ENCODE results near the gene RHBG.
"Not testable (repeated sequence)": the region's sequence is repeated elsewhere in the genome, so short reads cannot be mapped to it uniquely, and the experiment has no call there.

RHBG gene

DNA sequence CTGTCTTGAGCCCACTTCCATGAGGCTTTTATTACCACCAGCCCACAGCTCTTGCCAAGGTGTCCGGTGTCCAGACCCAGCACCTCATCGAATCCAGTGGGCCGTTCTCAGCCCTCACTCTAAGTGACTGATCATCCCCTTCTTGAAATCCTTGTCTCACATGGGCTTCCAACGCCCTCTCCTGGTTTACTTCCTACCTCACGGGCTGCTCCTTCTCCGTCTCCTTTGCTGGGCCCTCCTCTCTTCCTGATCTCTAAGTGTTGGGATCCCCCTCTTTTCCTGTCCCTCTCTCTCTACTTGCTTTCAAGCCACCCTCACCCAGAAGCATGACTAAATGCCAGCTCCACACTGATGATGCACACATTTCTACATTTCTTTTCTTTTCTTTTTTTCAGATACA lies 9.0 kb upstream of the RHBG start:
- DNase-seq (ENCODE audit: low spot score) = peak; percentile 68

DNA sequence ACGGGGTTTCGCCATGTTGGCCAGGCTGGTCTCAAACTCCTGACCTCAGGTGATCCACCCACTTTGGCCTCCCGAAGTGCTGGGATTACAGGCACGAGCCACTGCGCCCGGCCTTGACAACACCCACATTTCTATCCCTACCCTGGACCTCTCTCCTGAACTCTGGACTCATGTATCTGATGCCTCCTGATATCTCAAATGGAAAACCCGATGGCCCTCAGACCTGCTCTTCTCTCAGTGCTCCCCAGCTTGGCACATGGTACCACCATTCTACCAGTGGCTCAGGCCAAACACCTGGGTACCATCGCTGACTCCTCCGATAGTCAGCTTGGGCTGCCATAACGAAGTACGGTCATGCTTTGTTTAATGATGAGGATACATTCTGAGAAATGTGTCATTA lies 8.5 kb upstream of the RHBG start:
- DNase-seq (ENCODE audit: low spot score) = no peak

DNA sequence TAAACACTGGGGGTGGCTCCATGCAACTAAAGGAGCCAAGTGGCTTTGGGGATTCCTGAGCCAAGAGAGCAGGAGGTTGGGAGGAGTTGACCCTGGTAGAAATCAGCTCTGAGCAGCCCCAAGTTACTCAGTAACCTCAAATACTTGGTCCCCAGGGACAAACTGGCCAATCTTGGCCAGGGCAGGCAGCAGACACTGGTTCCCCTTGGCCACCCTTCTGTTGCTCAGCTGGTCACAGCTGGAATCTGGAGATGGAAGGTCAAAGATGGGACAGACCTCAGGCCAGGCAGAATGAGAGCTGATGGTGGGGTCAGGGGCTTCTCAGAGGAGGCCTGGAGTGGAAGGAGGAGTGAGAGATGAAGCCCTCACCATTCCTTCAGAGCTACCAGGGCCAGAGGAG lies 3.3 kb upstream of the RHBG start:
- DNase-seq (ENCODE audit: low spot score) = no peak

DNA sequence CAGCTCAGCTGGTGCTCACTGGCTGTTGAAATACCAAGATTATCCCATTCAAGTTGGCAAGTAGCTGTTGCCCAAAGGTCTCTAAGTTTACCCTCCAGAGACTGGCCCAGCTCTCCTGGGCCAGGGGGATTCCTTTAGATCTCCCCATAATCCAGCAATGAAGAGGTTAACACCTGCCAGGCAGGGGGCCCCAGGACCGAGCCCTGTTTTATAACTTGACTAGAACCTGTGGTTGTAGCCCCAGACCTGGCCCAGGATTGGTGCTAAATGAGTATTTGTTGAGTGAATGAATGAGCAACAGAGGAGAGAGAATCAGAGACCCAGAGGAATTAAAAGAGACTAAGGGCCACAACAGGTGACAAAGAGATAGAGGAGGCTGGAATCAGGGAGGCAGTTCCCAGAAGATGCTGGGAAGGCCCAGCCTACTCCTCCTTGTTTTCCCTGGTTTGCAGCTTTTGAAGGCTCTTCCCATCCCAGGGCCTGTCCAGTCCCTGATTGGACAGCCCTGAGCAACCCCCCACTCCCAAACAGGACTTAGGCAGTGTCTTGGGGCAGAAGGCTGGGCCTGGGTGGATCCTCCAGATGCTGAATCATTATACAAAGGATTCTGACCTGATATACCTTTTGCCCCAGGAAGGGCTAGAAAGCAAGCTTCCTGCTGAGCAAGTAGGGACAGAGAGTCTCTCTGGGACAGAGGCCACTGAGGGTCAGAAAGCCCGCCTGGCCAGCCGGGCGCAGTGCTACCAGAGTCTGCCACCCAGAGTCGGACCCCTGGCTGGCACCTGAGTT lies 2.4 kb upstream of the RHBG start:
- DNase-seq (ENCODE audit: low spot score) = no peak

DNA sequence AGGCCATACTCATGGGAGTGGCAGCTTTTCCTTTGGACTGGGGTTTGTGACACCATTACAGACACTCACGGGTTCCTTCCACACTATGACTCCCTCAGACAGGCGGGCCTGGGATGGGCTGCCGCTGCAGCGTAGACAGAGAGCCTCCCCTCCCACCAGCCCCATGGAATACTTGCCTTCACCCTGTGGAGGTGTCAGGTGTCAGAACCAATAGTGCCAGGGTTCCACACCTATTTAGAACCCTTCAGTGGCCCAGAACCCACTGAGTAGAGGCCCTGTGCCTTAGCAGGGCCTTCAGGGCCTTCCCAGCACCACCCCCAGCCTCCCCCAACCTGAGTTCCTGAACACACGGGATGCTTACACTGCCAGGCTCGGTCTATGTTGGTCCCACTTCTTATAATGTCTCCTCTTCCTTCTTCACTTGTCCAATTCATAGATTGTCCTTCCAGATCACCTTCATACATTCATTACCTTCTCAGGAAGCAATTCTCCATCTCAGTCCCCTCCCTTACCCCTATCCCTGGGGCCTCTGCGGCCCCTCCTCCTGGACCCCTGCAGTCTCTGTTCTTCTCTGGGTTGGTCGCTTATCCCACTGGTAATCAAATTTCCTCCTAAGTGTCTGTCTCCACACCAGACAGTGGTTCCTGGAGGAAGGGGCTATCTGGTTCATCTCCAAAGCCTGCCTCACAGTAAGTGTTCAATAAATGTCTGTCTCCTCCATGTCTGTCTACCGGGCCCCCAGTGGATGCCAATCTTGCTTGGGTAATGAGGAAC lies 1.4 kb upstream of the RHBG start:
- no peak for DNase-seq (ENCODE audit: low spot score)

DNA sequence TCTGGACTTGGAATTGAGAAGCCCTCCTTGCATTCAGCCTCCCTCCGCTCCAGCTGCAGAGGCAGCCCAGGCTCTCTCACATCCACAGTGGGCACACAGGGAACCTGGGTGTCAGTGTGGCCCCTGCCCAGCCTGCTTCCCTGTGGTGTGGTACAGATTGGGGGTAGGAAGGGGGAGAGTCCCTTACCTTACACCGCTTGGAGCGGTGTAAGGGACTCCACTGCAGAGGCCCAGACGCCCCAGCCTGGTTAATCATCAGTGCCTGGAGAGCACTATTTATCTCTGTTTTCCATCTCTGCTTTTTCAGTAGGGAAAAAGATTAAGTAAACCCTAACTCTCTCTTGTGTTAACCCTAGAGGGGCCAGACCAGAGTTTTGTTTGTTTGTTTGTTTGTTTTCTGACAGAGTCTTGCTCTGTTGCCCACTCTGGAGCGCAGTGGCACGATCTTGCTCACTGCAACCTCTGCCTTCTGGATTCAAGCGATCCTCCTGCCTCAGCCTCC lies 803 bp upstream of the RHBG start:
- DNase-seq (ENCODE audit: low spot score) = no peak

DNA sequence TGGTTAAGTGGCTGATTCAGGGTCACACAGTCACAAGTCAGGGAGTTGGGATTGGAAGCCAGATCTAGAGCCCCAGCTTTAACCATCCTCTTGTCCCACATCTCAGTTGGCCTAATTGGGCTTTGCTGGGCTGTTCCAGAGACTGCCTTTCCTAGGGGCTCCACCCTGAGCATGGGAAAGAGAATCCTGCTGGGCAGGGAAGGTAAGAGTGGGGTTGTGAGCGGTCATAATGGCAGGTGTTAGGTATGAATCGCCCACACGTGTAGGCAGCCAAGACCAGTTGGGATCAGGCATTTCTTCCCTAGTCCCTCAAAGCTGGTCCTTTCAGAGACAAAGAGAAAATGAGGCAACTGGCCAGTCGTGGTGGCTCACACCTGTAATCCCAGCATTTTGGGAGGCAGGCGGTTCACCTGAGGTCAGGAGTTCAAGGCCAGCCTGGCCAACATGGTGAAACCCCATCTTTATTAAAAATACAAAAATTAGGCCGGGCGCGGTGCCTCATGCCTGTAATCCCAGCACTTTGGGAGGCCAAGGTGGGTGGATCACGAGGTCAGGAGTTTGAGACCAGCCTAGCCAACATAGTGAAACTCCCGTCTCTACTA lies 775 bp downstream of the RHBG start:
- DNase-seq (ENCODE audit: low spot score) = not testable (repeated sequence)

DNA sequence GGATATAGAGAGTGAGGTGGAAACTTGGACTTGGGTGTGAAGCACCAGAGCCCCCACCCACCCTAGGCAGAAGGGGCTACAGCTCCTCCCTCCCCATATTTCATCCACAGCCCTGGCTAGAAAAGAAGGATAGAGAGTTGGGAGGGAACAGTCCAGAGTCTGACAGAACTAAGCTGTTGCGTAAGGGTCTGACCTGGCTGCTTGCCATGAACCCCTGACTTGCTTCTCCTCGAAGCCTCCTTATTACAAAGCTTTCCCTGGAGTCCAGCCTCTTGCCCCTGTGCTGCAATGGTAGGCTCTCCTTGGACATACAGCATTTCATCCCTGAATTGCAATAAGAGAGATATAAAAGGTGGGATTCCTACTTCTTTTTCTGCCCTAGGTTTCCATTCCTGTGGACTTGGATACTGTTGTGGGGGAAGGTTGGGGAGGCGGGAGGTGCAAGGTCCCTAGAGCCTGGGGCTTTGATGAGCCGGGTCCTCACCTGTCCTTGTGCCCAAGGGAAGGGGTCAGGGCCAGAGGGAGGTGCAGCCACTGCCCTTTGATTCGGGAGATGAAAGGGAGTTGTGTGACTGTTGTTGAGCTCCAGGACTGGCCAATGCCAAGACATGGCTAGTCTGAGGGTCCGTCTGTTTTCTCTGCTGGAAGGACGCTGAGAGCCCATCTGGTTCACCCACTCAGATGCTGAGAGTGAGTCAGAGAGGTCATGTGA lies 2.7 kb downstream of the RHBG start:
- peak; percentile 70 for DNase-seq (ENCODE audit: low spot score)

DNA sequence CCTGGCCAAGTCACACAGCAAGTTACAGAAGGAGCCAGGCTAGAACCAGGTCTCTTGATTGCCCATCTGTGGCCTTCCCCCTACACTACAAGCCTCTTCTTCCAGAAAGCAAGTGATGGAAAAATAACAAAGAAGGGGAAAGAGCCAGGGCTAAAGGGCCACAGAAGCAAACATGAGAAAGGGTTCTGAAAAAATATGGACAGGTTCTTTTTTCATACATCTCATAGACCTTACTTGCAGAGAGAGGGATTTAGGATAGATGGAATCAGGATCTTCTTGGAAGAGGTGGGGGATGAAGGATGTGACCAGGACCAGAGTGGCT lies 3.2 kb downstream of the RHBG start:
- no peak for DNase-seq (ENCODE audit: low spot score)

DNA sequence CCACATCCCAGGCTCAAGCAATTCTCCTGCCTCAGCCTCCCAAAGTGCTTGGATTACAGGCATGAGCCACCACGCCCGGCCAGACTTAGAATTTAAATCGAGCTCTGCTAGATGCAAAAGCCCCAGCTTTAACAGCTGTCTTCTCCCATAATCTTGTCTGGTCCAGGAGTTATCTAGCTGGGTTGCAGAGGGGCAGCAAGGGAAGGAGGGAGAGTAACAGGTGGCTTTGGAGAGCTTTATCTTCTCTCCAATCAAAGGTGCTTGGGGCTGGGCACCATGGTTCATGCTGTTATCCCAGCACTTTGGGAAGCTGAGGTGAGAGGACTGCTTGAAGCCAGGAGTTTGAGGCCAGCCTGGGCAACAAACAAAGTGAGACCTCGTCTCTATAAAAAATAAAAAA lies 3.9 kb downstream of the RHBG start:
- DNase-seq (ENCODE audit: low spot score) = no peak

DNA sequence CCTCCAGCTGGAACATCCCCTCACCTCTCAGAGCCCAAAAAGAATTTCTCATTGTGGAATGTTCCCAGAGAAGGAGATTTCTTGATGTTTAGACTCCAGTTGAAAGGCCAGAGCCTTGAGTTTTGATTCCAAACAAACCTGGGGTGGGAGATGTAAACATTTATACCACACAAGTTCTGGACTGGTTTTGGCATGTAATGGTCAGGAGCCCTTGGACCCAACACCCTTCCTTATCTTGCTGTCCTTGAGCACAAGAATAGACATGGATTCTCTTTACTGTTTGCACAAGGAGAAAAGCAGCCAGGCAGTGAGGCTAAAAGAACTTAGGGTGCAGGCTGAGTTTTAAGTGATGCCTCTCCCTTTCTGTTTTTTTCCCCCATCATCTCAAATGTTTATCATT lies 4.5 kb downstream of the RHBG start:
- no peak for DNase-seq (ENCODE audit: low spot score)

DNA sequence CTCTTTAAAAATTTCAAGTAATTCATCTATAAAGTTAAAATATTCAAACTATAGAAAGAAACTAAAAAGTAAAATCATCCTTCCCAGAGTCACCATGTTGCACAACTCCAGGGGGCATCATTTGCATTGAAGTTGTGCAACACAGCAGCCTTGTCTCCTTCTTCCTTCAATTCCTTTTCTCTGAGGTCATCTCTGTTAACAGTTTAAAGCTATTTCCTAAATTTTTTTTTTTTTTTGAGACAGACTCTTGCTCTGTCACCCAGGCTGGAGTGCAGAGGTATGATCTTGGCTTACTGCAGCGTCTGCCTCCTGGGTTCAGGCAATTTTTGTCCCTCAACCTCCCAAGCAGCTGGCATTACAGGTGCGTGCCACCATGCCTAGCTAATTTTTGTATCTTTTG lies 7.1 kb downstream of the RHBG start:
- DNase-seq (ENCODE audit: low spot score) = peak; percentile 64

DNA sequence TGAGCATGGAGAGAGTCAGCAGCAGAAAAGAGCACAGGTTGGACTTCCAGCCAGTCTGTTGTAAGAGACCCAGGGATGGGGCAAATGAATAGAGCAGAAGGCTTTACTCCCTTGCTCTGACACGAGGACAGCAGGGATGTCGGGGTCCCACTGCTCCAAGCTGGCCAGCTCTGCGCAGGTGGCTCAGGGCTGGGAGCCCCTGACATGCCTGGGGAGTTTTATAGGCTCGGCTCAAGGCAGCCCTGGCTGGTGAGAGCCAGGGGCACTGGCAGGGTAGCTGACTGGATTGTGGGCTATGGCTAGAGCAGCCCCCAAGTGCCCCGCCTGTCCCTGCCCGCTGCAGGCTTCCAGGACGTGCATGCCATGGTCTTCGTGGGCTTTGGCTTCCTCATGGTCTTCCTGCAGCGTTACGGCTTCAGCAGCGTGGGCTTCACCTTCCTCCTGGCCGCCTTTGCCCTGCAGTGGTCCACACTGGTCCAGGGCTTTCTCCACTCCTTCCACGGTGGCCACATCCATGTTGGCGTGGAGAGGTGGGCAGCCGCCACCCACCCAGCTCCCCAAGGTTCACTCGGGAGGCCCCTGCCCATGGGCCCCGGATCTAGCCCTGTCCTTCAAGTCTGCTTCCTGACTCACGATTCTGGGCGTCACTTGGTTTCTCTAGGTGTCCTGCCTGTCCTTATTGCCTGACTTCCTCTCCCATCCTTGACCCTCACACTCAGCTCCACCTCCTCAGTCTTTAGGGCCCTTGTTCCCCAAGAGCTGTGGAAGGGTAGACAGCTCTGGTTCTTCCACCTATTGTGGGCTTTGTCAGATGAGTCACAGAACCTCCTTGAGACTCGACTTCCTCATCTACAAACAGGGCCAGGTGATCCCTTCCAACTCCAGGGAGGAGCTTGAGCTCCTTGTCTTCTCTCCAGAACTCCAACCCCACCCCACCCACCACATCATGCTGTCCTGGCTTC lies 8.2 kb downstream of the RHBG start:
- no peak for DNase-seq (ENCODE audit: low spot score)

DNA sequence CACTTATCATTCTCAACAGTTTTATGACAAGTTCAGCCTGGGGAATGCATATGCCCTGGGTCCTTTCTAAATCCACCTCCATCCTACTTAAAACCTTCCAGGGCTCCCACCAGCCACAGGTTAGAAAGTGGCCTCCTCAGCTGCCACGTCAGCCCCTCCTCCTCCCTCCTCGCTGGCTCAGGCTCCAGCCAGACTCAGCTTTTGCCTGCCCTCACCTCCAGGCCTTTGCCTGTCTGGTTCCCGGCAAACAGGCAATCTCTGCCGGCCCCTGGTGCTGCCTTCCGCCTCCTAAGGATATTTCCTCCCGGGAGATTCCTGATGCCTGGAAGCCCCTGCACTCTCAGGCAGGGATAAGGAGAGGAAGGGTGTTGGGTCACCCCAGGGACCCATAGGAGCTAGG lies 9.5 kb downstream of the RHBG start:
- no peak for DNase-seq (ENCODE audit: low spot score)

DNA sequence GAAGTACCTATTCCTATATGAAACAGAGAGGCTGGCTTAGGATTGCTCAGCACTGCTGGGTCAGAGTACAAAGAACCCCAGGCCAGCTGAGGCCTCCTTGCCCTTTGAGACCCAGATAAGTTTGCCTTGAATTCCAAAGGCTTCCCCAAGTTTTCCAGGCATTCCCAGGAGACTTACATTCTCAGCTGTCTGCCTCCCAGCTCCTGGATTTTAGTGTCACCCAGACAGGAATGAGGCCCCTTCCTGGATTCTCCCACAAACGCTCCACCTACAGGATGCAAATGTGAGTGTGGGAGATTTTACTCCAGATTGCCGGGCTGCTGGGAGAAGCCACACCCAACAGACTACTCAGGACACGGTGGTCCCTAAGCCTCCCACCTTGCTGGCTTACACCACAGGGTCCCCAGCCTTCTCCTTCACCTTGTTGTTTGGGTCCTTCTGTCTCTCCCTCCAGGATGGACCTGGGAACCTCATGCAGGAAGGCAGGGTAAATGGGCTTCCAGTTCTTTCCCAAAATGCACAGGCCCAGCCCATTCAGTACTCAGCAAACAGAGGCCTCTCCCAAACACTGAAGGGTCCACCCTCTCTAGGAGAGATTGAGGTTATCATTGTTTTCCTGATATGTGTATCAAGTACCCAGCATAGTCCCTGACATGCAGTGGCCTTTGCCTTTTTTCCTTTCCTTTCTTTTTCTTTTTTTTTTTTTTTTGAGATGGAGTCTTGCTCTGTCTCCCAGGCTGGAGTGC lies 10.6 kb downstream of the RHBG start:
- no peak for DNase-seq (ENCODE audit: low spot score)

DNA sequence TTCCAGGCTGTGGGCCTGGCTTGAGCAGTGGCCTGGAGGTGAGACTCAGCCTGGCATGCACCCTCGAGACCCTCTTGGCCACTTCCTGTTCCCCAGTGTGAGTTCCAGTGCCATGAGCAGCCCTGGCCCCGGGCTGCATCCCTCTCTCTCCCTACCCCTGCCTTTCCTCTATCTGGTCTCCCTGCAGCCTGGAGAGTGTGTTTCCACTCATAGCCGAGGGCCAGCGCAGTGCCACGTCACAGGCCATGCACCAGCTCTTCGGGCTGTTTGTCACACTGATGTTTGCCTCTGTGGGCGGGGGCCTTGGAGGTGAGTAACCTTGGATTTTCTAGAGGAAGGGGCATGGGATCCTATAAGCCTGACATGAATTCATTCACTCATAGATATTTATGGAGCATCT lies 13.6 kb downstream of the RHBG start:
- DNase-seq (ENCODE audit: low spot score) = no peak

DNA sequence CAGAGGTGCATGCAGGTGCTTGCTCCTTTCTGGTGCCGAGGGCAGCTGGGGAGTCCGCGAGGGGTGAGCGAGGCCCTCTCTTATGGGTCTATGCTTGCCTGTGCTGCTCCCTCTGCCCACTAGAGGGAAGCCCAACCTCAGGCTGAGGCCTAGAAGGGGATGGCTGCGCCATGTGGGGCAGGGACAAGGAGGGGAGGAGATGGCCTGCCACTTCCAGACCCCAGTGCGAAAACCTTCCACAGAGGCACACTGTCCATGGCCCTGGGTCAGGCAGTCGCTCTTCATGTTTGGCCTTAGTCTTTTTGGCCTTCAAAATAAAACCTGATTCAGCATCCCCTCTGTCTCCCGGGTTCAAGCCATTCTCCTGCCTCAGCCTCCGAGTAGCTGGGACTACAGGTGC lies 14.0 kb downstream of the RHBG start:
- peak; percentile 88 for DNase-seq (ENCODE audit: low spot score)

DNA sequence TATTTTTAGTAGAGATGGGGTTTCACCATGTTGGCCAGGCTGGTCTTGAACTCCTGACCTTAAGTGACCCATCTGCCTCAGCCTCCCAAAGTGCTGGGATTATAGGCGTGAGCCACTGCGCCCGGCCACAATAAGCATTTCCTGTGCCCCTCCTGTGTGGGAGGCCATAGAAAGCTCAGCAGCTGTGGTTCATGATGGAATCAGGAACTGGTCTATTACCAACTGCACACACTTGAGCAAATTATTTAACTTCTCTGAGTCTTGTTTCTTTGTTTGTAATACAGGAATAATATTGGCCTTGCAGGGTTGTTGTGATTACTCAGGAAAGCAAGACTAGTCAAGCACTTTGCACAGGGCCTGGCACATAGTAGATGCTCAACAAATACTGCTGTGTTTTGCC lies 15.0 kb downstream of the RHBG start:
- DNase-seq (ENCODE audit: low spot score) = no peak

DNA sequence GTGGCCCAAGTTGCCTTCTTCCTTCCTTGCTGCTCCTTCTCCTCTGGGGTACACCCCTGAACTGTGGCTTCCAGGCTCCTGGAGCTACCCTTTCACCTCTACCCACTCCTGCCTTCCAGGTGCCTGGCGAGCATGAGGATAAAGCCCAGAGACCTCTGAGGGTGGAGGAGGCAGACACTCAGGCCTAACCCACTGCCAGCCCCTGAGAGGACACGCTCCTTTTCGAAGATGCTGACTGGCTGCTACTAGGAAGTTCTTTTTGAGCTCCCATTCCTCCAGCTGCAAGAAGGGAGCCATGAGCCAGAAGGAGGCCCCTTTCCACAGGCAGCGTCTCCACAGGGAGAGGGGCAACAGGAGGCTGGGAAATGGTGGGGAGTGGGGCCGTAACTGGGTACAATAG lies 15.6 kb downstream of the RHBG start:
- no peak for DNase-seq (ENCODE audit: low spot score)

DNA sequence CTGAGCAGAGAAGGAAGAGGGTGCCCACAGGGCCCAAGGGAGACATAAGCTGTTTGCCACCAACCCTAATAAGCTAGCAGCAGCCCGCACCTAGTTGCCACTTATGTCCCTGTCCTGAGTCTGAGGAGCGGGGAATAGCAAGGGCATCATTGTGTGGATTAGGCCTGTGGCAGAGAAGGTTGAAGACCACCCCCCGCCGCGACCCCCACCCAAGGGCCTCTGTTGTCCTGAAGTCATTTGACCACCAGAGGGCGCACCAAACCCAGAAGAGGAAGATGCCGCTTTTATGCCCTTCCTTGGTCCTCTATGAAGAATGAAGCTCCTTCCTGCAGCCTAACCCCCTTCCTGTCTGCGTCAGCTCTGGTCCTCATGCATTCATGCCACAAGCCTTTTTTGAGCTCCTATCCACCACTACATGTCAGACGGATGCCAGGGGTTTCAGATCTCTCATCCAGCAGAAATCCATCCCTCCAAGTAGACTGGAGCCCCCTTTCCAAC lies 16.6 kb downstream of the RHBG start:
- peak; percentile 87 for DNase-seq (ENCODE audit: low spot score)
